Measurements from ENCODE around the gene RAP1B.

DNA sequence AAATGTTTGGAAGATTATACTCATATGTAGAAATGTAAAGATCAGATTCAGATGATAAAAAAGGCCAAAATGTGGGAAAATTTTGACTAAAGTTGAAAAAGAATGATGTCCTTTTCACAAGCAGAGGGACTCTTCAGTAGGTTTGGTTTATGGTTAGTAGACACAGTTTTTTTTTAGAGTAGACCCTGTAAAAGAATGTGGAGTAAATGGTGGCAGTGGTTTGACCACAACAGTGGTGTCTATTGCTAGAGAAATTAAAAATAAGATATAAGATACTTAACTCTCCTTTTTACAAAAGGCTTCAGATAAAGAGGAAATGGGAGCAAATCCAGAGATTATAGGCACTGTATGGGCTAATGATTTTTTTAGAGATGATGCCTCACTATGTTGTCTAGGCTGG is 21.8 kb downstream of the RAP1B start:
- no peak for TF ChIP-seq POLR2AphosphoS5 (IDR thresholded peaks at IDR 0.05; ENCODE audit: borderline replicate concordance, low read depth, low read length)
- no peak for TF ChIP-seq FOXP2 (optimal IDR thresholded peaks at IDR 0.05; ENCODE audit: control extremely low read depth, extremely low read length, insufficient read depth)
- TF ChIP-seq EZH2 (IDR thresholded peaks at IDR 0.05): no peak

All from SK-N-MC (cell line).